GM19438 (cell line): Measurements from ENCODE around the gene R3HDM1.
"Not testable (repeated sequence)": the region's sequence is repeated elsewhere in the genome, so short reads cannot be mapped to it uniquely, and the experiment has no call there.

Experiments
- ATAC-seq: cut with Tn5 transposase; IDR thresholded peaks from one replicate; pipeline ENCODE4 v1.9.1; 2021; ENCODE audit warnings: low read depth; ENCODE audit not compliant: unreplicated experiment

R3HDM1 gene

GRCh38 chr2:135701442-135701841 is 170.2 kb downstream of the R3HDM1 start:
- no peak for ATAC-seq

GRCh38 chr2:135703300-135703699 is 172.0 kb downstream of the R3HDM1 start:
- ATAC-seq = no peak

- ATAC-seq = not testable (repeated sequence)
Observed at GRCh38 chr2:135704075-135704474, 172.8 kb downstream of the R3HDM1 start.

- no peak for ATAC-seq
Observed at GRCh38 chr2:135708159-135708558, 176.9 kb downstream of the R3HDM1 start.

GRCh38 chr2:135709992-135710391 is 178.7 kb downstream of the R3HDM1 start:
- no peak for ATAC-seq

GRCh38 chr2:135715086-135715485 is 183.8 kb downstream of the R3HDM1 start:
- ATAC-seq = not testable (repeated sequence)

- no peak for ATAC-seq
Observed at GRCh38 chr2:135728064-135728743, 196.9 kb downstream of the R3HDM1 start.

- no peak for ATAC-seq
Observed at GRCh38 chr2:135732561-135732960, 201.3 kb downstream of the R3HDM1 start.

GRCh38 chr2:135733045-135733444 is 201.8 kb downstream of the R3HDM1 start:
- no peak for ATAC-seq

- ATAC-seq = no peak
Observed at GRCh38 chr2:135736546-135736945, 205.3 kb downstream of the R3HDM1 start.

GRCh38 chr2:135740206-135740605 is 208.9 kb downstream of the R3HDM1 start:
- ATAC-seq = no peak

GRCh38 chr2:135741043-135741394 is 209.7 kb downstream of the R3HDM1 start:
- ATAC-seq = no peak

- peak; percentile 89 for ATAC-seq
Observed at GRCh38 chr2:135741395-135742324, 210.4 kb downstream of the R3HDM1 start, which contains the start of gene UBXN4. TSS of gene UBXN4 (plus strand) at chr2:135741855. CDS start at chr2:135741930, 75 bp downstream.

- ATAC-seq = peak; percentile 25
Observed at GRCh38 chr2:135742325-135742757, 211.1 kb downstream of the R3HDM1 start.

GRCh38 chr2:135743860-135744259 is 212.6 kb downstream of the R3HDM1 start:
- ATAC-seq = no peak

- ATAC-seq = no peak
Observed at GRCh38 chr2:135744760-135745314, 213.6 kb downstream of the R3HDM1 start.

GRCh38 chr2:135745545-135745944 is 214.3 kb downstream of the R3HDM1 start:
- ATAC-seq = no peak

GRCh38 chr2:135755573-135755972 is 224.3 kb downstream of the R3HDM1 start:
- no peak for ATAC-seq

GRCh38 chr2:135756692-135757091 is 225.4 kb downstream of the R3HDM1 start:
- ATAC-seq = no peak

- no peak for ATAC-seq
Observed at GRCh38 chr2:135762022-135762421, 230.7 kb downstream of the R3HDM1 start.

GRCh38 chr2:135762530-135762929 is 231.2 kb downstream of the R3HDM1 start:
- no peak for ATAC-seq
